K562 (cell line): Measurements from ENCODE around the gene NACC1. TPM values are rescaled to one million over a fixed set of nuclear protein-coding genes. Genes with fewer than 3 reads are reported as not detected.

Experiments
- DNMT1 ChIP-seq: fragments of 450-650 bp; IDR thresholded peaks from 2 replicates; pipeline ENCODE4 v1.6.1; 2016; ENCODE audit warnings: antibody characterized with exemption, mild to moderate bottlenecking
- GTF2B ChIP-seq: IDR thresholded peaks from 2 replicates; pipeline ENCODE4 v1.6.1; 2011; ENCODE audit not compliant: insufficient read length; ENCODE audit errors: extremely low read depth
- KAT7 ChIP-seq: sonication (generic); formaldehyde crosslinking; IDR thresholded peaks from 2 replicates; pipeline ENCODE4 v1.8.0; 2022; ENCODE audit warnings: missing genetic modification reagents, mild to moderate bottlenecking, borderline replicate concordance
- MAFK ChIP-seq: IDR thresholded peaks from 2 replicates; pipeline ENCODE4 v1.6.1; 2011; ENCODE audit warnings: low read length, improper control_type of control experiment
- NFE2L1 ChIP-seq: fragments of 450-650 bp; IDR thresholded peaks from 2 replicates; pipeline ENCODE4 v1.6.1; 2016; ENCODE audit warnings: missing genetic modification characterization, low read depth, mild to moderate bottlenecking, missing compliant biosample characterization, moderate library complexity, borderline replicate concordance
- NR2F6 ChIP-seq: fragments of 450-650 bp; formaldehyde crosslinking; IDR thresholded peaks from 2 replicates; pipeline ENCODE4 v1.4.0; 2020; ENCODE audit warnings: mild to moderate bottlenecking
- PHB ChIP-seq: fragments of 250-450 bp; sonication (Bioruptor Pico); IDR thresholded peaks from 2 replicates; pipeline ENCODE4 v1.5.0; 2021
- PRMT5 ChIP-seq: sonication (generic); formaldehyde crosslinking; IDR thresholded peaks from 2 replicates; pipeline ENCODE4 v1.5.0; 2020; ENCODE audit warnings: missing genetic modification reagents
- SAFB2 ChIP-seq: fragments of 200-400 bp; formaldehyde crosslinking; IDR thresholded peaks from 2 replicates; pipeline ENCODE4 v1.6.1; 2018; ENCODE audit warnings: borderline replicate concordance, low read length, low read depth, moderate library complexity; ENCODE audit not compliant: severe bottlenecking
- SMC3 ChIP-seq: conservative IDR thresholded peaks from 2 replicates; pipeline ENCODE4 v1.6.1; 2011; ENCODE audit warnings: low read depth, low read length, improper control_type of control experiment; ENCODE audit not compliant: insufficient read depth
- SREBF1 ChIP-seq: fragments of 150-350 bp; IDR thresholded peaks from 2 replicates; pipeline ENCODE4 v1.6.1; 2014; ENCODE audit warnings: antibody characterized with exemption, low read depth, low read length, borderline replicate concordance
- TRIM24 ChIP-seq, 2 experiments: fragments of 450-650 bp; IDR thresholded peaks; 2 replicates each; pipeline ENCODE4 v1.6.1; 2016
- ZNF134 ChIP-seq: fragments of 250-450 bp; sonication (Bioruptor Pico); conservative IDR thresholded peaks from 2 replicates; pipeline ENCODE4 v1.4.0; 2020
- ZNF175 ChIP-seq: fragments of 200-800 bp; sonication (Bioruptor generic); IDR thresholded peaks from 2 replicates; pipeline ENCODE4 v1.6.1; 2016; ENCODE audit warnings: low read depth, mild to moderate bottlenecking, missing genetic modification characterization, missing compliant biosample characterization
- ZNF586 ChIP-seq: fragments of 450-650 bp; formaldehyde crosslinking; conservative IDR thresholded peaks from 2 replicates; pipeline ENCODE4 v1.4.0; 2020; ENCODE audit warnings: mild to moderate bottlenecking, moderate library complexity
- ZNF778 ChIP-seq: fragments of 450-650 bp; formaldehyde crosslinking; IDR thresholded peaks from 2 replicates; pipeline ENCODE4 v1.4.0; 2020; ENCODE audit warnings: mild to moderate bottlenecking, moderate library complexity
- polyA plus RNA-seq, 8 experiments: library from polyadenylated mRNA; depleted of rRNA in 4 of 8; stranded (reverse) in 5 of 8; unstranded in 3 of 8; fragments of >200 nt; fragmentation: Nextera tagmentation in 2 of 8; fragmentation: Illumina TruSeq in 1 of 8; extraction: Ambion mirVana in 2 of 8; extraction: Trizol in 1 of 8; gene quantifications; 2 replicates each; pipeline versions ENCODE4 v1.2.1 to v1.2.3, GENCODE V29; 2011 to 2014; ENCODE audit warnings: inconsistent platforms in 1 of 8, missing spikeins in 1 of 8
- total RNA-seq, 7 experiments: library from RNA; depleted of rRNA in 6 of 7; stranded (reverse); fragments of >200 nt in 6 of 7; fragmentation: Illumina TruSeq in 2 of 7; extraction: Trizol in 2 of 7; gene quantifications; 2 replicates each; pipeline versions ENCODE4 v1.2.1 to v1.2.3, GENCODE V29; 2011 to 2021; ENCODE audit warnings: low replicate concordance in 1 of 7
- TF ChIP-seq, protein P1 (sequence below): sonication (generic); formaldehyde crosslinking; IDR thresholded peaks from 2 replicates; pipeline ENCODE4 v1.9.0; 2022; ENCODE audit warnings: mild to moderate bottlenecking, missing genetic modification reagents
- TF ChIP-seq, protein P2 (sequence below), 2 experiments: fragments of 450-650 bp in 1 of 2; sonication (generic) in 1 of 2; formaldehyde crosslinking in 1 of 2; IDR thresholded peaks; 2 replicates each; pipeline versions ENCODE4 v1.7.1 to v1.9.0; 2016 to 2022; ENCODE audit warnings: inconsistent platforms in 1 of 2, mild to moderate bottlenecking in 1 of 2, missing genetic modification reagents in 1 of 2

Gene NACC1
- total and polyA plus RNA-seq, 9 of the 15 experiments (the other 6 are each of a cell fraction or from before 2014, with no cell fraction given), result 0.04 to 96.6 (median 25.8) TPM

- TF ChIP-seq, protein P1, sequence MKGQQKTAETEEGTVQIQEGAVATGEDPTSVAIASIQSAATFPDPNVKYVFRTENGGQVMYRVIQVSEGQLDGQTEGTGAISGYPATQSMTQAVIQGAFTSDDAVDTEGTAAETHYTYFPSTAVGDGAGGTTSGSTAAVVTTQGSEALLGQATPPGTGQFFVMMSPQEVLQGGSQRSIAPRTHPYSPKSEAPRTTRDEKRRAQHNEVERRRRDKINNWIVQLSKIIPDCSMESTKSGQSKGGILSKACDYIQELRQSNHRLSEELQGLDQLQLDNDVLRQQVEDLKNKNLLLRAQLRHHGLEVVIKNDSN (CRISPR knock-in tag), result no peak
- TF ChIP-seq MAFK, result no peak
- TF ChIP-seq ZNF175 (CRISPR knock-in tag), result no peak
- TF ChIP-seq SMC3, result no peak
- no peak for TF ChIP-seq KAT7 (CRISPR knock-in tag)
- no peak for TF ChIP-seq ZNF586 (CRISPR knock-in tag)
- no peak for TF ChIP-seq ZNF778
- no peak for TF ChIP-seq DNMT1
- no peak for TF ChIP-seq SREBF1
- TF ChIP-seq, protein P2, sequence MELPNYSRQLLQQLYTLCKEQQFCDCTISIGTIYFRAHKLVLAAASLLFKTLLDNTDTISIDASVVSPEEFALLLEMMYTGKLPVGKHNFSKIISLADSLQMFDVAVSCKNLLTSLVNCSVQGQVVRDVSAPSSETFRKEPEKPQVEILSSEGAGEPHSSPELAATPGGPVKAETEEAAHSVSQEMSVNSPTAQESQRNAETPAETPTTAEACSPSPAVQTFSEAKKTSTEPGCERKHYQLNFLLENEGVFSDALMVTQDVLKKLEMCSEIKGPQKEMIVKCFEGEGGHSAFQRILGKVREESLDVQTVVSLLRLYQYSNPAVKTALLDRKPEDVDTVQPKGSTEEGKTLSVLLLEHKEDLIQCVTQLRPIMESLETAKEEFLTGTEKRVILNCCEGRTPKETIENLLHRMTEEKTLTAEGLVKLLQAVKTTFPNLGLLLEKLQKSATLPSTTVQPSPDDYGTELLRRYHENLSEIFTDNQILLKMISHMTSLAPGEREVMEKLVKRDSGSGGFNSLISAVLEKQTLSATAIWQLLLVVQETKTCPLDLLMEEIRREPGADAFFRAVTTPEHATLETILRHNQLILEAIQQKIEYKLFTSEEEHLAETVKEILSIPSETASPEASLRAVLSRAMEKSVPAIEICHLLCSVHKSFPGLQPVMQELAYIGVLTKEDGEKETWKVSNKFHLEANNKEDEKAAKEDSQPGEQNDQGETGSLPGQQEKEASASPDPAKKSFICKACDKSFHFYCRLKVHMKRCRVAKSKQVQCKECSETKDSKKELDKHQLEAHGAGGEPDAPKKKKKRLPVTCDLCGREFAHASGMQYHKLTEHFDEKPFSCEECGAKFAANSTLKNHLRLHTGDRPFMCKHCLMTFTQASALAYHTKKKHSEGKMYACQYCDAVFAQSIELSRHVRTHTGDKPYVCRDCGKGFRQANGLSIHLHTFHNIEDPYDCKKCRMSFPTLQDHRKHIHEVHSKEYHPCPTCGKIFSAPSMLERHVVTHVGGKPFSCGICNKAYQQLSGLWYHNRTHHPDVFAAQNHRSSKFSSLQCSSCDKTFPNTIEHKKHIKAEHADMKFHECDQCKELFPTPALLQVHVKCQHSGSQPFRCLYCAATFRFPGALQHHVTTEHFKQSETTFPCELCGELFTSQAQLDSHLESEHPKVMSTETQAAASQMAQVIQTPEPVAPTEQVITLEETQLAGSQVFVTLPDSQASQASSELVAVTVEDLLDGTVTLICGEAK (IDR thresholded peaks at IDR 0.05), result peak; percentile 51; the same call in 1 of the 2 replicates
- TF ChIP-seq, protein P2 (CRISPR knock-in tag; IDR thresholded peaks at IDR 0.05), result no peak
- no peak for TF ChIP-seq SAFB2
- no peak for TF ChIP-seq PHB
- TF ChIP-seq NR2F6 (CRISPR knock-in tag), result no peak
- no peak for TF ChIP-seq PRMT5 (CRISPR knock-in tag)
- no peak for TF ChIP-seq GTF2B
- no peak for TF ChIP-seq TRIM24 (IDR thresholded peaks at IDR 0.05)
- no peak for TF ChIP-seq NFE2L1 (tag)
- TF ChIP-seq ZNF134 (CRISPR knock-in tag), result no peak
Measured at GRCh38 chr19:13117772-13118423, at the start of gene NACC1 (continued).
